Keratinocyte (primary cell): ENCODE results near the gene SPTBN5. TPM values are rescaled to one million over a fixed set of nuclear protein-coding genes. Genes with fewer than 3 reads are reported as not detected.

Experiments used
- DNase-seq: peaks from one replicate; pipeline ENCODE4 v3.0.0-alpha.2; 2011; ENCODE audit warnings: low read depth, missing footprints, low spot score
- FAIRE-seq: peaks from 2 replicates; lab custom pipeline; 2011; peaks lifted over from hg19 to GRCh38; lab: Jason Lieb, UNC
- H2AFZ ChIP-seq: 2 replicates; pipeline ENCODE4 v1.6.0; 2012; ENCODE audit warnings: low read length, control low read depth, inconsistent platforms; ENCODE audit not compliant: control insufficient read depth
- H3K27ac ChIP-seq: 2 replicates; pipeline ENCODE4 v1.5.1; 2011; ENCODE audit warnings: low read length; ENCODE audit not compliant: control insufficient read depth, insufficient read depth
- H3K27me3 ChIP-seq: 3 replicates; pipeline ENCODE4 v1.6.0; 2011; ENCODE audit warnings: low read length; ENCODE audit not compliant: control insufficient read depth, insufficient read depth; ENCODE audit errors: extremely low read depth
- H3K36me3 ChIP-seq, 2 experiments: 2 replicates in 1 of 2; 3 replicates in 1 of 2; pipeline ENCODE4 v1.5.1; 2011; ENCODE audit warnings: low read length in 2 of 2, mild to moderate bottlenecking in 1 of 2; ENCODE audit not compliant: control insufficient read depth in 2 of 2, insufficient read depth in 2 of 2; ENCODE audit errors: extremely low read depth in 1 of 2
- H3K4me1 ChIP-seq: 3 replicates; pipeline ENCODE4 v1.5.1; 2011; ENCODE audit warnings: low read length; ENCODE audit not compliant: control insufficient read depth, insufficient read depth; ENCODE audit errors: extremely low read depth
- H3K4me2 ChIP-seq: 3 replicates; pipeline ENCODE4 v1.6.0; 2011; ENCODE audit warnings: low read depth, low read length; ENCODE audit not compliant: control insufficient read depth, insufficient read depth; ENCODE audit errors: extremely low read depth
- H3K4me3 ChIP-seq, 3 experiments: fragments of 200-600 bp in 1 of 3; sonication (generic) in 1 of 3; 2 replicates in 2 of 3; 3 replicates in 1 of 3; pipeline ENCODE4 v1.5.1; 2011 to 2016; ENCODE audit warnings: low read length in 3 of 3, mild to moderate bottlenecking in 3 of 3, control low read depth in 2 of 3, inconsistent platforms in 1 of 3, low read depth in 1 of 3, mixed read lengths in 1 of 3, mixed run types in 1 of 3, moderate library complexity in 1 of 3; ENCODE audit not compliant: control insufficient read depth in 2 of 3, insufficient read depth in 2 of 3; ENCODE audit errors: extremely low read depth in 1 of 3
- H3K79me2 ChIP-seq: 2 replicates; pipeline ENCODE4 v1.6.0; 2012; ENCODE audit warnings: low read length; ENCODE audit not compliant: control insufficient read depth, insufficient read depth
- H3K9ac ChIP-seq: 3 replicates; pipeline ENCODE4 v1.6.0; 2011; ENCODE audit warnings: low read length; ENCODE audit not compliant: control insufficient read depth, insufficient read depth; ENCODE audit errors: extremely low read depth
- H3K9me1 ChIP-seq: 3 replicates; pipeline ENCODE4 v1.6.0; 2011; ENCODE audit warnings: low read length; ENCODE audit not compliant: control insufficient read depth, insufficient read depth; ENCODE audit errors: extremely low read depth
- H3K9me3 ChIP-seq: 2 replicates; pipeline ENCODE4 v1.5.1; 2012; ENCODE audit warnings: low read depth, low read length; ENCODE audit not compliant: control insufficient read depth
- H4K20me1 ChIP-seq: 3 replicates; pipeline ENCODE4 v1.6.0; 2011; ENCODE audit warnings: low read length; ENCODE audit not compliant: control insufficient read depth, insufficient read depth; ENCODE audit errors: extremely low read depth
- EZH2 ChIP-seq: IDR thresholded peaks from one replicate; pipeline ENCODE4 v1.6.1; 2012; ENCODE audit warnings: inconsistent platforms, mild to moderate bottlenecking, low read length, moderate library complexity
- dilution Hi-C: fragments of 300-500 bp; cut with MboI; formaldehyde crosslinking; loops from one replicate; pipeline ENCODE4 v1.7.0; 2020; ENCODE audit warnings: low sequenced_read_pairs; ENCODE audit not compliant: extremely low pct_ligation_motif_present
- polyA plus RNA-seq, 5 experiments: library from polyadenylated mRNA; depleted of rRNA in 3 of 5; stranded (reverse) in 3 of 5; stranded (forward) in 1 of 5; unstranded in 1 of 5; fragments of >200 nt; gene quantifications; 1 replicate in 1 of 5; 2 replicates in 3 of 5; 3 replicates in 1 of 5; pipeline versions ENCODE4 v1.2.1 to v1.2.3, GENCODE V29; 2011 to 2012; ENCODE audit warnings: missing spikeins in 2 of 5, low read depth in 1 of 5, low replicate concordance in 1 of 5
- TF ChIP-seq, protein P1 (sequence below), 3 experiments: IDR thresholded peaks in 1 of 3; conservative IDR thresholded peaks in 1 of 3; optimal IDR thresholded peaks in 1 of 3; 2 replicates in 2 of 3; 3 replicates in 1 of 3; pipeline versions ENCODE3 to v1.5.1; 2011; ENCODE audit warnings: low read length in 3 of 3, mild to moderate bottlenecking in 3 of 3, moderate library complexity in 2 of 3, control low read depth in 1 of 3, inconsistent platforms in 1 of 3; ENCODE audit not compliant: insufficient read depth in 2 of 3; ENCODE audit errors: extremely low read depth in 1 of 3

The SPTBN5 gene
- polyA plus RNA-seq, 1 donor (not counting 4 experiments of a cell fraction or from before 2014, with no cell fraction given) = 0.66 TPM

GRCh38 chr15:41928637-41929620, 35.1 kb upstream of the SPTBN5 start:
- no peaks in the 10 kb centered on the region for H4K20me1 ChIP-seq
- DNase-seq (no peak), FAIRE-seq (no peak)
- H3K9me1 ChIP-seq = peaks cover 6% of the 10 kb centered on the region
- H3K36me3 ChIP-seq = peaks cover 13 to 43% of the 10 kb centered on the region in 2 experiments
- H3K4me1 ChIP-seq = peaks cover 32% of the 10 kb centered on the region
- H3K79me2 ChIP-seq = peaks cover 71% of the 10 kb centered on the region
- H3K4me3 ChIP-seq = no peak overlapping the region
- no peak overlapping the region for H3K27ac ChIP-seq
- H3K9me3 ChIP-seq = no peaks in the 10 kb centered on the region
- dilution Hi-C loops = no loop called here
- no peaks in the 10 kb centered on the region for H3K27me3 ChIP-seq
- no peak overlapping the region for H3K4me2 ChIP-seq
- H3K9ac ChIP-seq = no peak overlapping the region
- TF ChIP-seq, protein P1, sequence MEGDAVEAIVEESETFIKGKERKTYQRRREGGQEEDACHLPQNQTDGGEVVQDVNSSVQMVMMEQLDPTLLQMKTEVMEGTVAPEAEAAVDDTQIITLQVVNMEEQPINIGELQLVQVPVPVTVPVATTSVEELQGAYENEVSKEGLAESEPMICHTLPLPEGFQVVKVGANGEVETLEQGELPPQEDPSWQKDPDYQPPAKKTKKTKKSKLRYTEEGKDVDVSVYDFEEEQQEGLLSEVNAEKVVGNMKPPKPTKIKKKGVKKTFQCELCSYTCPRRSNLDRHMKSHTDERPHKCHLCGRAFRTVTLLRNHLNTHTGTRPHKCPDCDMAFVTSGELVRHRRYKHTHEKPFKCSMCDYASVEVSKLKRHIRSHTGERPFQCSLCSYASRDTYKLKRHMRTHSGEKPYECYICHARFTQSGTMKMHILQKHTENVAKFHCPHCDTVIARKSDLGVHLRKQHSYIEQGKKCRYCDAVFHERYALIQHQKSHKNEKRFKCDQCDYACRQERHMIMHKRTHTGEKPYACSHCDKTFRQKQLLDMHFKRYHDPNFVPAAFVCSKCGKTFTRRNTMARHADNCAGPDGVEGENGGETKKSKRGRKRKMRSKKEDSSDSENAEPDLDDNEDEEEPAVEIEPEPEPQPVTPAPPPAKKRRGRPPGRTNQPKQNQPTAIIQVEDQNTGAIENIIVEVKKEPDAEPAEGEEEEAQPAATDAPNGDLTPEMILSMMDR (optimal IDR thresholded peaks at IDR 0.05 in 1 of 3, IDR thresholded peaks at IDR 0.05 in 1 of 3, conservative IDR thresholded peaks at IDR 0.05 in 1 of 3; ENCODE audit: extremely low read depth in 1 of 3, insufficient read depth in 2 of 3, low read length in 3 of 3) = no peak
- no peak for TF ChIP-seq EZH2
- no peak overlapping the region for H2AFZ ChIP-seq

DNA sequence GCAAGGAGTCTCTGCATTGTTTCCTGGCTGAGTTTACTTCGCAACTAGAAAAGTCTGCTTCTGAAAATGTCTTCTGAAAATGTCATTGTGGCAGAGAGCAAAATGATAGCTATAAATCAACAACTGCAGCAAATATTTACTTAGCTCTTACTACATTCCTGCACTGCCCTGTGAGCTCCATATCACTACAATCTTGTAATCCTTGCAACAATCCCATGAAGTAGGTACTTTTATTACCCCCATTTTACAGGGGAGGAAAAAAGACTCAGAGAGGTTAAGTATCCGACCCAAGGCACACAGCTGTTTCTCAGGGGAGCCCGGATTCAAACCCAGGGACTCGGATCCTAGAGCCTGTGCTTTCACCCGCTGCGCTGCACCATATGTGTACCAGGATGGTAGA, 34.2 kb upstream of the SPTBN5 start:
- dilution Hi-C loops = no loop called here

More for the DNA sequence above, 34.2 kb upstream of the SPTBN5 start:
- Histone ChIP-seq H3K9me3 (no peaks in the 10 kb centered on the region), H3K9ac (no peak overlapping the region), H3K27ac (no peak overlapping the region), H3K4me2 (no peak overlapping the region), H4K20me1 (no peaks in the 10 kb centered on the region), H3K4me1 (peaks cover 24% of the 10 kb centered on the region), H3K4me3 (no peak overlapping the region), H2AFZ (no peak overlapping the region), H3K79me2 (peaks cover 64% of the 10 kb centered on the region), H3K9me1 (peaks cover 6% of the 10 kb centered on the region), H3K36me3 (peaks cover 12 to 39% of the 10 kb centered on the region in 2 experiments), H3K27me3 (no peaks in the 10 kb centered on the region)
- FAIRE-seq = no peak
- DNase-seq = no peak
- TF ChIP-seq EZH2 = no peak
- TF ChIP-seq, protein P1 (optimal IDR thresholded peaks at IDR 0.05 in 1 of 3, IDR thresholded peaks at IDR 0.05 in 1 of 3, conservative IDR thresholded peaks at IDR 0.05 in 1 of 3; ENCODE audit: extremely low read depth in 1 of 3, insufficient read depth in 2 of 3, low read length in 3 of 3) = no peak
